Parathyroid adenoma (tissue), 2 donors: Measurements from ENCODE around the gene RAPGEF4.

Experiments used
- H2AFZ ChIP-seq: fragments of 300-600 bp; sonication (generic); one replicate; pipeline ENCODE4 v1.7.0; 2017; ENCODE audit warnings: antibody characterized with exemption, mild to moderate bottlenecking
- H3K27ac ChIP-seq: fragments of 300-600 bp; sonication (generic); one replicate; pipeline ENCODE4 v1.7.0; 2017
- H3K27me3 ChIP-seq: fragments of 300-600 bp; sonication (generic); one replicate; pipeline ENCODE4 v1.7.0; 2017; ENCODE audit warnings: low read length; ENCODE audit not compliant: control insufficient read depth, insufficient read depth
- H3K36me3 ChIP-seq: fragments of 300-600 bp; sonication (generic); one replicate; pipeline ENCODE4 v1.7.0; 2017; ENCODE audit warnings: low read length; ENCODE audit not compliant: control insufficient read depth, insufficient read depth
- H3K4me1 ChIP-seq: fragments of 300-600 bp; sonication (generic); one replicate; pipeline ENCODE4 v1.7.0; 2017; ENCODE audit warnings: control low read depth
- H3K4me2 ChIP-seq: fragments of 300-600 bp; sonication (generic); one replicate; pipeline ENCODE4 v1.7.0; 2017; ENCODE audit warnings: low read length
- H3K4me3 ChIP-seq: fragments of 300-600 bp; sonication (generic); one replicate; pipeline ENCODE4 v1.7.0; 2017; ENCODE audit warnings: low read depth, low read length
- H3K79me2 ChIP-seq: fragments of 300-600 bp; sonication (generic); one replicate; pipeline ENCODE4 v1.7.0; 2017; ENCODE audit warnings: control low read depth
- H3K9ac ChIP-seq: fragments of 300-600 bp; sonication (generic); one replicate; pipeline ENCODE4 v1.7.0; 2017; ENCODE audit warnings: mild to moderate bottlenecking
- H3K9me3 ChIP-seq: fragments of 300-600 bp; sonication (generic); one replicate; pipeline ENCODE4 v1.7.0; 2017; ENCODE audit warnings: low read length; ENCODE audit not compliant: control insufficient read depth
- TF ChIP-seq, protein P1 (sequence below): fragments of 300-600 bp; sonication (generic); IDR thresholded peaks from one replicate; pipeline ENCODE4 v1.7.0; 2017; ENCODE audit warnings: antibody characterized with exemption, mild to moderate bottlenecking
- donor health status: primary hyperparathyroidism.

Gene RAPGEF4

DNA sequence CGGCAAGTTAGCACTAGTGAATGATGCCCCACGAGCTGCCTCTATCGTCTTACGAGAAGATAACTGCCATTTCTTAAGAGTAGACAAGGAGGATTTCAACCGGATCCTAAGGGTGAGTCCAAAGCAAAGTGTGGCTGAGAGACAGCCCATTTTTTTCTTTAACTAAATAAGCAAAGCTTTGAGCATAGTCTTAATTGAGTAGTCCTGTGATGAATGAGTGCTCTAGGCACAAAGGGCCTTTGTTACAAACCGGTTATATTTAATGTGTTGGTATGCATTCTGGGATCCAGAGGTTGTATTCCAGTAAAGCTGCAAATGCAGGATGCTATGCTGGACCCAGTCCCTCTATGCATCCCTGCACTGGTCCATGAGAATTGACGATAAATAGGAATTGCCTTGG lies 253.1 kb downstream of the RAPGEF4 start:
- Histone ChIP-seq H3K79me2 (no peaks in the 10 kb centered on the region), H3K27me3 (no peaks in the 10 kb centered on the region)
- TF ChIP-seq, protein P1, sequence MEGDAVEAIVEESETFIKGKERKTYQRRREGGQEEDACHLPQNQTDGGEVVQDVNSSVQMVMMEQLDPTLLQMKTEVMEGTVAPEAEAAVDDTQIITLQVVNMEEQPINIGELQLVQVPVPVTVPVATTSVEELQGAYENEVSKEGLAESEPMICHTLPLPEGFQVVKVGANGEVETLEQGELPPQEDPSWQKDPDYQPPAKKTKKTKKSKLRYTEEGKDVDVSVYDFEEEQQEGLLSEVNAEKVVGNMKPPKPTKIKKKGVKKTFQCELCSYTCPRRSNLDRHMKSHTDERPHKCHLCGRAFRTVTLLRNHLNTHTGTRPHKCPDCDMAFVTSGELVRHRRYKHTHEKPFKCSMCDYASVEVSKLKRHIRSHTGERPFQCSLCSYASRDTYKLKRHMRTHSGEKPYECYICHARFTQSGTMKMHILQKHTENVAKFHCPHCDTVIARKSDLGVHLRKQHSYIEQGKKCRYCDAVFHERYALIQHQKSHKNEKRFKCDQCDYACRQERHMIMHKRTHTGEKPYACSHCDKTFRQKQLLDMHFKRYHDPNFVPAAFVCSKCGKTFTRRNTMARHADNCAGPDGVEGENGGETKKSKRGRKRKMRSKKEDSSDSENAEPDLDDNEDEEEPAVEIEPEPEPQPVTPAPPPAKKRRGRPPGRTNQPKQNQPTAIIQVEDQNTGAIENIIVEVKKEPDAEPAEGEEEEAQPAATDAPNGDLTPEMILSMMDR: no peak

GRCh38 chr2:172991031-172991430 lies 255.4 kb downstream of the RAPGEF4 start:
- H3K36me3 ChIP-seq: no peaks in the 10 kb centered on the region
- no peak overlapping the region for H3K27ac ChIP-seq

More for the DNA sequence above, 253.1 kb downstream of the RAPGEF4 start:
- no peaks in the 10 kb centered on the region for H3K4me1 ChIP-seq
- no peak overlapping the region for H3K9ac ChIP-seq
- no peak overlapping the region for H3K27ac ChIP-seq
- H2AFZ ChIP-seq: no peak overlapping the region
- H3K36me3 ChIP-seq: no peaks in the 10 kb centered on the region
- no peaks in the 10 kb centered on the region for H3K9me3 ChIP-seq
- no peak overlapping the region for H3K4me2 ChIP-seq
- H3K4me3 ChIP-seq: no peak overlapping the region

DNA sequence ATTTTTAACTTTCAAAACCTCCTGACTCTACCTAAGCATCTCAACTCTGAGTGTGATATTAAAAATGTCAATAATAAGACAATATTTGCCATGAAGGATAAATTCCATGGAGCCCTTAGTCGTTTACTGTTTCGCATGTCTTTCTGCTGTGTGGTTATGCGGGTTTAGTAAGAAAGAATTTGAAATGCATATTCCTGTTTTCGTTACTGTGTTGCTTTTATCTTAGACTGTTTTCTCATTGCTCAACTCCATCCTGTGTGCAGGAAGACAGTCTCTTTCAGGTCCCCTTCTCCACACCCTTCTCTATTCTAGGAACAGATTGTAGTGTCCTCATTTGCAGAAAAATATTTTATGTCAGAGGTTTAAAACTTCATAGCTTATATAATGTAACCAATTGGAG lies 257.5 kb downstream of the RAPGEF4 start:
- H3K27me3 ChIP-seq: no peaks in the 10 kb centered on the region
- H3K4me1 ChIP-seq: no peaks in the 10 kb centered on the region
- H2AFZ ChIP-seq: no peak overlapping the region
- H3K4me3 ChIP-seq: no peak overlapping the region
- H3K9ac ChIP-seq: no peak overlapping the region
- TF ChIP-seq, protein P1: no peak
- no peaks in the 10 kb centered on the region for H3K9me3 ChIP-seq
- H3K27ac ChIP-seq: no peak overlapping the region
- H3K4me2 ChIP-seq: no peak overlapping the region
- no peaks in the 10 kb centered on the region for H3K79me2 ChIP-seq
- H3K36me3 ChIP-seq: no peaks in the 10 kb centered on the region

More at GRCh38 chr2:172991031-172991430, 255.4 kb downstream of the RAPGEF4 start:
- no peaks in the 10 kb centered on the region for H3K9me3 ChIP-seq
- no peaks in the 10 kb centered on the region for H3K79me2 ChIP-seq
- no peak overlapping the region for H3K9ac ChIP-seq
- H3K27me3 ChIP-seq: no peaks in the 10 kb centered on the region
- H3K4me1 ChIP-seq: no peaks in the 10 kb centered on the region
- H2AFZ ChIP-seq: no peak overlapping the region
- no peak overlapping the region for H3K4me3 ChIP-seq
- TF ChIP-seq, protein P1: no peak
- H3K4me2 ChIP-seq: no peak overlapping the region

GRCh38 chr2:172993931-172994717 lies 258.5 kb downstream of the RAPGEF4 start:
- TF ChIP-seq, protein P1: no peak
- Histone ChIP-seq H3K4me3 (no peak overlapping the region), H3K36me3 (no peaks in the 10 kb centered on the region), H3K9me3 (no peaks in the 10 kb centered on the region), H3K79me2 (no peaks in the 10 kb centered on the region), H3K27ac (no peak overlapping the region), H3K9ac (no peak overlapping the region), H3K4me1 (no peaks in the 10 kb centered on the region), H3K4me2 (no peak overlapping the region), H2AFZ (no peak overlapping the region), H3K27me3 (no peaks in the 10 kb centered on the region)

GRCh38 chr2:172994864-172995263 lies 259.2 kb downstream of the RAPGEF4 start:
- H3K27ac ChIP-seq: no peak overlapping the region
- H3K27me3 ChIP-seq: no peaks in the 10 kb centered on the region
- no peaks in the 10 kb centered on the region for H3K79me2 ChIP-seq
- no peak overlapping the region for H3K4me2 ChIP-seq
- no peaks in the 10 kb centered on the region for H3K36me3 ChIP-seq
- H2AFZ ChIP-seq: no peak overlapping the region
- H3K4me3 ChIP-seq: no peak overlapping the region
- TF ChIP-seq, protein P1: no peak
- no peak overlapping the region for H3K9ac ChIP-seq
- no peaks in the 10 kb centered on the region for H3K4me1 ChIP-seq
- no peaks in the 10 kb centered on the region for H3K9me3 ChIP-seq
